Stimulated activated CD4-positive, alpha-beta T cell treated with anti-CD3 and anti-CD28 coated beads, Interleukin-4, amount 100 ng/mL, for 48 hours (primary cell): ENCODE measurements around the gene EPHA4.

Source experiments
- DNase-seq, 2 donors: peaks; one replicate each; pipeline ENCODE4 v3.0.0-alpha.2; 2020; ENCODE audit warnings: low read depth in 2 of 2

Gene EPHA4

DNA sequence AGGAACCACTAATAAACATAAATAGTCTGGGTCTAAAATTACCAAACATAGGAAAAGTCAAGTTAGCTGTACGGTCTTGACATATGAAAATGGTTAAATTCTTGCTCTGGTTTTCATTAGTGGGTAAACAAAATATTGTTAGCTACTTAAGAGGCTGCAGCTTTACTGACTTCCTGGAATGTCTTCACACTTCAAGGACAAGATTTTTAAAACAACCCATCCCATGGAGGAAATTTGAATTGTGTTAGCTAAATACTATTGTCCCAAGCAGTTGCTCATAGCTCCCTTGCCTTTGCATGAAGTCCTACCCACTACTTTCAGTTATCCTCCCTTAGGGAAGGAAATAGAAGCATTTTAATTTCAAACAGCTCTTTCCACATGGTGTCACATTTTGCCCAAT is 128.5 kb downstream of the EPHA4 start:
- DNase-seq: no peak

GRCh38 chr2:221442128-221442527 is 130.0 kb downstream of the EPHA4 start:
- no peak for DNase-seq

- DNase-seq: no peak
These were observed 132.2 kb downstream of the EPHA4 start for GRCh38 chr2:221439761-221440479.

DNA sequence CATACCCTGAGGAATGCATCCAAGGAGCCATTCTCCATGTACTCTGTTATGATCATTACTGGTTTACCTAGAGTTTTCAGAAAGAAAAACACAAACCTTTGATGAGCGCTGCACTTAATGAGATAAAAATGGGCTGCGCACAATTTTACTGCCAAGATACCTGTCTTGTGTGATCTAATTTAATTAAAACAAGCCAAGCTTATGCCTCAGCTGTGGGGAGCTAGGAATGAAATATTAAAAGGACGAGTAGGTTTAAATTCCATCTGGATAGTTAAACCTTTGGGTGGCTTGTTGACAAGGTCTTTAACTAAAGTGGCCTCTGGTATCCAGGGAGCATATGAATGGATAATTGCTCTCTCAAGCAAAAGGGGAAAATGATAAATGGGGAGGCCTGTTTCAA is 135.0 kb downstream of the EPHA4 start:
- DNase-seq: no peak

DNA sequence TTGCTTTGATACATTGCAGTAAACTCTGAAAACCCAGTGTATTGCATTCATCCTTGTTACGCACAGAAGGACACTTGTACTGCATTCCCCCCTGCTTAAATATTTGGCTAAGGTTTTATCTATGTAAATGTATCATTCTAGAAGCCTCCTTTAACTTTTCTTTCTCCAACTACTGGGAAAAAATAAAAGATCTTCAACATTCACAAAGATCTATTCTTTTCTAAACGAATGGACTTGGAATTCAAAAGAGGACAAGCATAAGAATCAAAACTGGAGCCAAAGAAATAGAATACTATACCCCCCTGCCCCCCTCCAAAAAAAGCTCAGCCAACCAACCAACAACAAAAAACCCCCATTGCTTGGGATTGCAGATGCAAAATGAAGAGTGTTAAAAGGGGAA is 136.9 kb downstream of the EPHA4 start:
- no peak for DNase-seq

DNA sequence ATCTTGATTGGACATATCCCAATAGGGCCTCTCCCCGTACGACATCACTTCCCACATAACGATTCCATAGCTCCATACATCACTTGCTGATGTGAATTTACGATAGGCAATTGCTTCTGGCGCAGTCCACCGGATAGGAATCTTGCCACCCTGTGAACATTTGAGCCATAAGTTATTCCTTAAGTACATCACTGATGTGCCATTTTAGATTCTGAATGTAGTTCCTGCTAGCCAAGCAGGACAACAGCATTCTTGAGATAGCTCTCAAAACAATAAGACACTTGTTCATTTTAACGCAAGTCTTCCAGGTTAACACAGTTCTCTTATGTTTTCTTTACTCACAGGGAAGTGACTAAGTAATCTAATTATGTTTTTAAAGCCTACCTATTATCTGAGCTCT is 138.0 kb downstream of the EPHA4 start:
- no peak for DNase-seq

- DNase-seq: no peak
These were observed 140.6 kb downstream of the EPHA4 start for GRCh38 chr2:221431477-221431876.

DNA sequence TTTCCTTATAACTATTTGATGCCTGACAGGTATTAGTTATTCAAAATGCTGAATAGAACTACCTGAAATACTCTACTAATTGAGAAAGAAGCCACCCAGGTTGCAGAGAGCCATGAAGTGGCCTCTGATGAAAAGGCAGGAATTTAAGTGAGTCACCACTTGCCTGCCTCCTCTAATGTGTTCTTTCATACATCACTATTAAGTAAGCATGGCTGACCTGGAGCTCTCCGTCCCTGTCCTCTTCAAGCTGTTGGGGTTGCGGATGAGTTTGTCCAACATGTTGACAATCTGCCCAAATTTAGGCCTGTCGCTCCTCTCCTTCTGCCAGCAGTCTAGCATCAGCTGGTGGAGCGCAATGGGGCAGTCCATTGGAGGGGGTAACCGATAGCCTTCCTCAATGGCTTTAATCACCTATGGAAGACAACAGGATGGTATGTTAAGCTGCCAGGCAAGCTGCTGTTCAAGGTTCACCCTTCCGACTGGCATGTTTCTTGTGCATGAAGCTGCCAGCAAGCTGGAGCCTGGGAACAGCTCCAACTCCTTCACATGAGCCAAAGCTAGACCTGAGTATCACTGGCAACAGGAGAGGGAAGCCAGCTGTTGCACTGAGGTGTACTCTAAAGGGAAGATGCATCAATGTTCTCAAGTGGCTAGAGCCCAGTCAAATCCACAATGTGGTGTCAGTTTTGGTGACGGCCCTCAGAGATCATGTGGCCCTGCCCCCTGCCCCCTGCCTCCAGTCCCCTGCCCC is 142.2 kb downstream of the EPHA4 start:
- no peak for DNase-seq

DNA sequence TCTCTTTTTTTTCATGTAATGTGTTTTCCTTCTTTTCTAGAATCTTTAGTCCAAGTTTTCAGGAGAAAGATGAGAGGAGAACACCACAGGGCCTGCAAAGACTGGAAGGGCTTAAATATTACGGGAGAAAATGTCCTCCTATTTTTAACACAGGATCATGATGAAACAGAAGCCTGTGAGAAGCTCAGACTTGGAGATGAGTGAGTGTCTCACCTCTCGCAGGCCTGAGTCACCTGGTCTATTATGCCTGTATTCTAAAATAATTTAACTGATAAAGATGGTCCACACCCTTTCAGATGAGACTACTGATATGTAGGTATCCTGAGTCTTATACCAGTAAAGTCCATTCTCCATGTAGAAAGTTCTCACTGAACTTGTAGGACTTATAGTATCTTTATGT is 143.2 kb downstream of the EPHA4 start:
- no peak for DNase-seq

GRCh38 chr2:221426929-221427328 is 145.2 kb downstream of the EPHA4 start:
- no peak for DNase-seq

DNA sequence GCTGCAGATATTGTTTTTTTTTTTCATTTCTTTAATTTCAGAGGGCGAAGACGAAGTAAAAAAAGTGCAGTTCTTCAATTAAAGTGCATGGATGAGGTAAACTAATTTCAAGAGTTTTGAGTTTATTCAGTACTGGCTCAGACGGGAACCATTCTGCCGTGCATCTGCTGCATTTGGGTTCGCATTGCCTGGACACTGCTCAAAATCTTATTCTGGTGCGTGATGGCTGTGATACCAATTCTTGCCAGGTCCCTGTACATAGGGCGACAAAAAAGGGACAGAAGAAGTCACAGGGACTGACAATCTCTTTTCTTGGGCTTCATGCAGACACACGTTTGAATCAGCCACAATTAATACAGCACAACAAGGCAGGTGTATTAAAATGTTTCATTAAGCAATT is 146.2 kb downstream of the EPHA4 start:
- DNase-seq: no peak

DNA sequence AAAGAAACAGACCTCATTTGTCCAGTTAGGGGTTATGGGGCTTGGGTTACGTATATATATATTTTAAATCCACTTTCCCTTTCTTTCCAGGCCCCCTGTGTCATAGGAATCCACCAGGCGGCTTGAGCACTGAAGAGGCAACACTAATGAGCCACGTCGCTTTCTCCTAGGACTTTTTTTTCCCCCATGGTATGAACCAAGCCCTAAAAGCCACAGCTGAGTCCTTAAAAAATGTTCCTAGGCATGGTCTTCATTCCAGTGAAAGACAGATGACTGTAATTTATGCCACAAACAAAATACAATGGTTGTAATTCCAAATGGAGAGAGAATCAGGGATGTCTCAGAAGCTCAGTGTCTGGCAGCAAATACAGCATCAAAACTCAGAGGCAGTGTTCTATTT is 146.8 kb downstream of the EPHA4 start:
- DNase-seq: no peak

DNA sequence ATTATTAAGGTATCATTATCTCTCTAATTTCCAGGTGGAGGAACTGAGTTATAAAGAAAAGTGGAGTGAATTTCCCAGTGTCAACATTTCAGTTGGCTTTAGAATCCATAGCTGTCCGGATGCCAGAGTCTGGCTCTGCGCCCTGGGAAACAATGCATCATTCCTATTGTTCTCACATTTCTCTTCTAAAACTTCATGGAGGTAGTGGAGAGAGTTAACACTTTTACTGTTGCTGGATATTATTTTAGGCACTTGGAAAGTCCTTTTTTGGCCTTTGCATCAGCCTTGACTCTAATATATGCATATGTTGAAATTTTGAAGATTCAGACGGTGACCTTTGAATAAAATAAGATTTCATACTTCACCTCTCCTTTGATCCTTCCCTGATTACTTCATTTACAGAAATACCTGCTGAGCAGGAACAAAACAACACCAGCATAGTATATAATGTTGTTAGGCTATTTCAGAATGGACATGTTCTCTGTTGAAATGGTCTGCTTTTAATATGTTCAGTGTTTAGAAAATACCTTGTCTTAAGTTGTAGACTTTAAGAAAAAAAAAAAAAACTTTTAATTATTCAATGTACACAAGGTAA is 148.8 kb downstream of the EPHA4 start:
- DNase-seq: no peak

DNA sequence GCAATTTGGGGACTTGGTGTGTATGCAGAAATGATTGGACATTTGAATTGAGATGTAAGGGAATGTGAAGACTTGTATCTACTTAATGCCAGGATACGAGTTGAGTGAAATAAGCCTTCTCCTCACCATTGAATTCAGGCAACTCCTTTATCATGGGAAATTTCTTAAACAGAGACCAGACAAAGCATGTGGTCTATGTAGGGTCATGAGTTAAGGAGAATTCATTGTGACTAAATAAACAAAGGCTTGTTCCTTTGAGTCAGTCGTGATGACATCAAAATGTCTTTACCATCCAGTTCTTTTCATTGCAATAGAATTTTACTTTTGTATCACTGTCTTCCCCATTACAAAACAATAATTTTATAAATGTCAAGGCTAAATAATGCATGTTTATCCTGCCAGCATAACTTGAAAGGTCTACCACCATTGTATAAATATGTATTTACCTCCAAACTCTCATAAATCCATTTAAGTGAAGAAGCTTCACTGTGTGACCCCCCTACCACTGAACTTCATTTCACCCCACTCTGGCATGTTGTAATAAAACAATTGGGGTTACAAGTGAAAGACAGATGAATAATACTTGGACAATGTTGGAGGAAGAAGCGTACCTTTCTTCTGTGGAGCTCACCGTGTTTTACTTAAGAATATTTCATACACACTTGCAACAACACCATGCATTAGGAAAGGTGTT is 149.4 kb downstream of the EPHA4 start:
- DNase-seq: no peak

GRCh38 chr2:221420245-221420644 is 151.9 kb downstream of the EPHA4 start:
- no peak for DNase-seq

DNA sequence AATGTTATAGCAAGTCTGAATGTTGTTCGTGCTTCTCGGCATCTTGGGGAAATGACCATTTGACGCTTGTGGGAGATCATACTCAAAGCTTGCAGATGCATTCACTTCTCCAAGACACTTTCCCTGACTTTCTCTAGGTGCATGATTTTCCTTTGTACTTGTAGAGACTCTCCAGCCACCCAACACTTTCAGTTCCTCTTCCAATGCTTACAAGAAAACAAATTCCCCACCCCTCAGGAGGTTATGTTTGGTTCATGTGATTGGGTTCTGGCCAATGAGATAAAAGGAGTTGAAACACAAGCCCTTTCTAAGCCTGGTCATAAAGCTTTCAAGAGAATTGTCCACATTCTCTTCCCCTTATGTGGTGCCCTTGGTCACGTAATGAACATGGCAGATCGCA is 156.3 kb downstream of the EPHA4 start:
- no peak for DNase-seq

DNA sequence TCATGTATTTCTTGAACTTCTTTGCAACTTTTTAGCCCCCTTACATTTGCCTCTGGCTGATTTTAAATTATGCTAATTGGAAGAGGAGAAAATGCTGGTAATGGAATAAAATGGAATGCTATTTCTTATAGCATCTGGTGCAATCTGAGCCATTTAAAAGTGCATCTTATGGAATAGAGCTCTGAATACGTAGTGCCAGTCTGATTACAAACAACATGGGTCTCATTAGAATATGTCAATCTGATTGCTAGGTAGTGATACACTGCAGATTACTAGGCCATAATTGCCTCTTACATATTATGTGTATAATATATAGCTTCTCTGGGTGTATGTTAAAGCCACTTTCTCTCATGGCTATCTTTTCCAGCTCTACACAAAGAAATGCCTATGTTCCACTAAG is 159.1 kb downstream of the EPHA4 start:
- no peak for DNase-seq

GRCh38 chr2:221410487-221410886 is 161.6 kb downstream of the EPHA4 start:
- DNase-seq: no peak

GRCh38 chr2:221407765-221408164 is 164.3 kb downstream of the EPHA4 start:
- DNase-seq: no peak

DNA sequence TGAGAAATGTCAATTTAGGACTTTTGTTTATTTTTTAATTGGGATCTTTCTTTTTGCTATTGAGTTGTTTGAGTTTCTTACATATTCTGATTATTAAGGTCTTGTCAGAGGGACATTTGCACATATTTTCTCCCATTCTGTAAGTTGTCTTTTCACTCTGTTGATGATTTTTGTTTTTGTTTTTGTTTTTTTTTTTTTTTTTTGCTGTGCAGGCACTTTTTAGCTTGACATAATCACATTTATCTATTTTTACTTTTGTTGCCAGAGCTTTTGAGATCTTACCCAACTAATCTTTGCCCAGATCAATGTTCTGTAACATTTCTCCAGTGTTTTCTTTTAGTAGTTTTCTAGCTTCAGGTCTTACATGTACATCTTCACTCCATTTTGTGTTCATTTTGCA is 166.6 kb downstream of the EPHA4 start:
- no peak for DNase-seq

DNA sequence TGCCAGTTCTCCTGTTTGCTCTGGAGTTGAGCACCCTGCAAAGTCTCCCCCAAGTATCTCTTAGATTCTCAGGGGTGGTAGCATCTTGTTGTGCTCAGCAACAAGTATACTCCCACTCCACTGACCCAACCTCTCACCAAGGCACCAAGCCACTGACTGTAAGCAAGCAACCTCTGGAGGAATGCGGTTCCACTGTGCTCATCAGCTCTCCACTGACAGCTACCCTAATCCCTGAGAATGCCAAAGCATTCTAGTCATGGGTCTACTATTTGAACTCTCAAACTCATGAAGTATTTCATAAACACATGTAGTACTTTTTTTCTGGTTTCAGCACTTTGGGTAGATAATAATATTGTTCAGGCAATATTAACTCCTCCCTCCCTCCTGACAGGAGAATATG is 170.0 kb downstream of the EPHA4 start:
- DNase-seq: no peak

DNA sequence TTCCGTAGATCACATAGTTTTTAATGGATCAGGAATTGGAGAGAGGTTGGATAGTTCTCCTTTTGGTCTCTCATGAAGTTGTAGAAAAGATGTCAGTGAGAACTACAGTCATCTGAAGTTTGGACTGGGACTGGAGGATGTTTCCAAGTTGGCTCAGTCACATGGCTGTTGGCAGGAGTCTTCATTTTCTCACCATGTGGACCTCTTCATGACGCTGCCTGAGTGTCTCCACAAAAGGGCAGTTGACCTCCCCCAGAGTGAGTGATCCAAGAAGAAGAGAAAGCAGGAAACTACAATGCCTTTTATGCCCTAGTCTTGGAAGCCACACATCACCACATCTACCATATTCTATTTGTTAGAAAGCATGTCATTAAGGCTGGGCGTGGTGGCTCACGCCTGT is 171.7 kb downstream of the EPHA4 start:
- no peak for DNase-seq

DNA sequence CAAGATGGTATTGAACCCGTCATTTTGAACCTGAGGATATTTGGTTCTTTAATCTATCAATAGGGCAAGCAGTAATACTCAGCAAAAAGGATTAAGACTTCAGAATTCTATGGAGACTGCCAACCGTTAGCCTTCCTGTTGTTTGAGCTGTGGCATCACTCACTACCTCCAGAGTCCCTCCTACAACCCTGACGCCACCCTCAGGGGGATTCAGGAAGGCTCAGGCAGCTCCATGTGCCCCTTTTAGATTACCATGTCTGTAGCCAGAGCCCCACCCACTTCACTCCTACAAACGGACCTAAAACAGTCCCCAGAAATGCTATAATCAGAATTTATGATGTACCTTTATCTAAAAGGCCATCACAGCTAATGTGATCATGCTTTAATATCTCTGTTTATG is 172.9 kb downstream of the EPHA4 start:
- DNase-seq: no peak
